ENCODE measurements around the gene POU2AF2.

DNA sequence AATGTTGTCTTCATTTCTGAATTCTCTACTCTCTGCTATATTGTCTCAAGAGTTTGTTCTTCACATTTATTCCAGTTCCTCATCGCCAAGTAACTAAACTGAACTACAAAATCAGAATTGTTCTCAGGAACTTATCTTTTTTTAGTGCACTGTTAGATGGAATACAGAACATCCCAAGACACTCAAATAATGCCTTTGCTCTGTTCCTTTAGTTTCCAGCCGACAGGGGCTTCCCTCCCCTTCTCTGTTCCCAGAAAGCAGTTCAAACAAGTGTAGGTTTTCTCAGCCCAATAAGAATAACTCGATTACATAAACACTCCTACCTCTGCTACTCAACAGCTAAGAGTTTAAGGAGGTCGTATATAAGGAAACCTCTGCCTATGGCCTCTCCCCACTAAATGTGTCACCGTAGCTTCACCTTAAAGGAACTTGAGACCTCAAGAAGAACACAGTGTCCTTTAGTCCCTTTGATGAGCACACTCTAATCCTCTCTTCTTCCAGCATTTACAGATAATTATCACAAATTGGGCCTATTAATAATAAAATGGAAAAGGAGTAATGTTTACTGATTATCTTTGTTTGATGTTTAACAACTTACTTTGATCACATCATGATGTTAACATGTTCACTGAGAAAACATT is 59.8 kb downstream of the POU2AF2 start:
- TF ChIP-seq POLR2A (IDR thresholded peaks at IDR 0.05; ENCODE audit: low read depth), result no peak
- TF ChIP-seq, protein P1, sequence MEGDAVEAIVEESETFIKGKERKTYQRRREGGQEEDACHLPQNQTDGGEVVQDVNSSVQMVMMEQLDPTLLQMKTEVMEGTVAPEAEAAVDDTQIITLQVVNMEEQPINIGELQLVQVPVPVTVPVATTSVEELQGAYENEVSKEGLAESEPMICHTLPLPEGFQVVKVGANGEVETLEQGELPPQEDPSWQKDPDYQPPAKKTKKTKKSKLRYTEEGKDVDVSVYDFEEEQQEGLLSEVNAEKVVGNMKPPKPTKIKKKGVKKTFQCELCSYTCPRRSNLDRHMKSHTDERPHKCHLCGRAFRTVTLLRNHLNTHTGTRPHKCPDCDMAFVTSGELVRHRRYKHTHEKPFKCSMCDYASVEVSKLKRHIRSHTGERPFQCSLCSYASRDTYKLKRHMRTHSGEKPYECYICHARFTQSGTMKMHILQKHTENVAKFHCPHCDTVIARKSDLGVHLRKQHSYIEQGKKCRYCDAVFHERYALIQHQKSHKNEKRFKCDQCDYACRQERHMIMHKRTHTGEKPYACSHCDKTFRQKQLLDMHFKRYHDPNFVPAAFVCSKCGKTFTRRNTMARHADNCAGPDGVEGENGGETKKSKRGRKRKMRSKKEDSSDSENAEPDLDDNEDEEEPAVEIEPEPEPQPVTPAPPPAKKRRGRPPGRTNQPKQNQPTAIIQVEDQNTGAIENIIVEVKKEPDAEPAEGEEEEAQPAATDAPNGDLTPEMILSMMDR (IDR thresholded peaks at IDR 0.05), result no peak
- no peak for TF ChIP-seq EP300 (IDR thresholded peaks at IDR 0.05)

Data from esophagus muscularis mucosa (tissue), 4 donors.